Coronary artery (tissue), 2 donors: ENCODE measurements around the gene MYB.

ENCODE experiments used
- DNase-seq: peaks from one replicate; pipeline ENCODE4 v3.0.0-alpha.2; 2017; ENCODE audit warnings: low spot score
- H3K27ac ChIP-seq, 2 donors: fragments of 200-600 bp; sonication (generic); one replicate each; pipeline ENCODE4 v1.5.1; 2016 to 2019
- H3K4me3 ChIP-seq: fragments of 200-600 bp; sonication (generic); 2 replicates; pipeline ENCODE4 v1.5.1; 2016; ENCODE audit warnings: mild to moderate bottlenecking, moderate library complexity
- TF ChIP-seq, protein P1 (sequence below): fragments of 200-600 bp; sonication (generic); IDR thresholded peaks from one replicate; pipeline ENCODE4 v1.5.1; 2019; ENCODE audit warnings: antibody characterized with exemption

MYB gene

DNA sequence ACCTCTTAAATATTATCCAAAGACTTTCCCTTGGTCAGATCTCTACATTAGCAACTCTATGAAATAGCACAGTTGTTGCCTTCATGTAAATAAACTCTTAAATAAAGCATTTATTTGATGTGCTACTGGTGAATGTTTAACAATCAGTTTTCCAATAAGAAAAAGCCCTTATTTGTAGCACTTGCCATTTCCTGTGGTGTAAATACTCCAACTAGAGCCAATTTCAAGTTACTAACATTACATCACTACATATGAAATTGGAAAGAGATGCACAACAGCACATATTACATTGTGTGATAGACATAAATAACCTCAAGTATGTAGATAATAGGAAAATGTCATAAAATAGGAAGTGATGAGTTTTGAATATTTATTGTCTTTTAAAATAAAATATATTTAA lies 5.0 kb upstream of the MYB start:
- TF ChIP-seq, protein P1, sequence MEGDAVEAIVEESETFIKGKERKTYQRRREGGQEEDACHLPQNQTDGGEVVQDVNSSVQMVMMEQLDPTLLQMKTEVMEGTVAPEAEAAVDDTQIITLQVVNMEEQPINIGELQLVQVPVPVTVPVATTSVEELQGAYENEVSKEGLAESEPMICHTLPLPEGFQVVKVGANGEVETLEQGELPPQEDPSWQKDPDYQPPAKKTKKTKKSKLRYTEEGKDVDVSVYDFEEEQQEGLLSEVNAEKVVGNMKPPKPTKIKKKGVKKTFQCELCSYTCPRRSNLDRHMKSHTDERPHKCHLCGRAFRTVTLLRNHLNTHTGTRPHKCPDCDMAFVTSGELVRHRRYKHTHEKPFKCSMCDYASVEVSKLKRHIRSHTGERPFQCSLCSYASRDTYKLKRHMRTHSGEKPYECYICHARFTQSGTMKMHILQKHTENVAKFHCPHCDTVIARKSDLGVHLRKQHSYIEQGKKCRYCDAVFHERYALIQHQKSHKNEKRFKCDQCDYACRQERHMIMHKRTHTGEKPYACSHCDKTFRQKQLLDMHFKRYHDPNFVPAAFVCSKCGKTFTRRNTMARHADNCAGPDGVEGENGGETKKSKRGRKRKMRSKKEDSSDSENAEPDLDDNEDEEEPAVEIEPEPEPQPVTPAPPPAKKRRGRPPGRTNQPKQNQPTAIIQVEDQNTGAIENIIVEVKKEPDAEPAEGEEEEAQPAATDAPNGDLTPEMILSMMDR, result no peak
- H3K4me3 ChIP-seq, result no peak overlapping the region
- no peak for DNase-seq
- no peak overlapping the region for H3K27ac ChIP-seq

DNA sequence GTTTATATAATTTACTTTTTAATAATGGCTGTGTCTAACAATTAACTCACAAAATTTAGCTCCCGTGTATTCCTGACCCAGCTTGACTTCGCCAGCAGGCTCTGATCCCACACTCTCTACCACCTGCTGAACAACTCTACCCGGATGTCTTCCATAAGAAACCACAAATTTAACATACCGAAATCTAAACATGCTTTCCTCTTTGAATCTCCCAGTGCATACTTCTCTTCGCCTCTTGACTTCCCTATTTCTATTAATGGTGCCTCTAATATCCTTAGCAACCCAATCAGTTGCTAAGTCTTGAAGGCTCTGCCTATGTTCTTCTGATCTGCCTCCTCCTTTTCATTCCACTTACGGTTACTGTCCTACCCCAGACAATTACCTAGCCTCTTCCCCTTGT lies 4.6 kb upstream of the MYB start:
- no peak for DNase-seq
- H3K27ac ChIP-seq, result no peak overlapping the region
- TF ChIP-seq, protein P1, result no peak
- H3K4me3 ChIP-seq, result no peak overlapping the region

DNA sequence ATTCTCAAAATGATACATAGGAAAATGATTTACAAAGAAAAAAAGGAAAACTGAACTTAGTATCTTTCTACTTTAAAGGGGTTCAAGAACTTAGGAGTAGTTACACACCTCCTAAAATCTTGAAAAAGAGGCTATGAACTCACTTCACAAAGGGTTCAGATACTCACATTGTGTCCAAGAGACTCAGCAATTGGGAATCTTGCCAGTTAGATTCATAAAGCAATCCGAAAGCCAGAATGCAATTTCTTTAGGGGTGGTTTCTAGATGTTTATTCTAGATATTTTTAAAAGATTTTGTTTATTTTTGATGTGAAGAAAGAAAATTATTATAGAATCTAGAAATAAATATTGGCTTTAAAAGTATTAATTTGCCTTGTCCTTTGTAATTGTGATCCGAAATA lies 1.7 kb upstream of the MYB start:
- no peak overlapping the region for H3K4me3 ChIP-seq
- H3K27ac ChIP-seq, result no peak overlapping the region
- TF ChIP-seq, protein P1, result no peak
- no peak for DNase-seq

DNA sequence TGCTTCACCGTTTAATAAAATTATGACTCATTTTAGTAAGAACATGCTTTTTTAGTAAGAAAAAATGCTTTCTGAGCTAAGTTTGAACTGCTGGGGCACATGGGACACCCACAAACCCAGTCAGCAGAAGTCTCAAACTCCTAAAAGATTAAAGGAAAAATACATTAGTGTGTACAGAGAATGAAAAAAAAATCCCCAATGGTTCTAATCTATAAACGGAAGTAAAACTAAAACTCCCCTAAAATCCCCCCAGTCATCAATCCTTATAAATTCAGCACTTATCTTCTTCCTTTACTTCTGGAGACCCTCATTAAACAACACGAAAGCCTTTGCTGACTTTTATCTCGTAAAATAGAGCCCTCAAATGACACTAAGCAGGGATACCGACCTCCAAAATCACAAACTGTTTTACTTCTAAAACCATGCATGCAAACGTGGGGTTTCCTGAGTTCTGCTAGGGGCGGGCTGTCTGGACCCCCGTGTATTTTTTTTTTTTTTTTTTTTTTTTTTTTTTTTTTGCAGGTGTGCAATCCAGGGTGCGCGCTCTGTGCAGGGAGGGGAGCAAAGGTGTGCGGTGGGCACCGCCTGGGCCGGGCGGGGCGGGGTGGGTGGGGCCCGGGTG lies 1.1 kb upstream of the MYB start:
- H3K27ac ChIP-seq, result no peak overlapping the region

DNA sequence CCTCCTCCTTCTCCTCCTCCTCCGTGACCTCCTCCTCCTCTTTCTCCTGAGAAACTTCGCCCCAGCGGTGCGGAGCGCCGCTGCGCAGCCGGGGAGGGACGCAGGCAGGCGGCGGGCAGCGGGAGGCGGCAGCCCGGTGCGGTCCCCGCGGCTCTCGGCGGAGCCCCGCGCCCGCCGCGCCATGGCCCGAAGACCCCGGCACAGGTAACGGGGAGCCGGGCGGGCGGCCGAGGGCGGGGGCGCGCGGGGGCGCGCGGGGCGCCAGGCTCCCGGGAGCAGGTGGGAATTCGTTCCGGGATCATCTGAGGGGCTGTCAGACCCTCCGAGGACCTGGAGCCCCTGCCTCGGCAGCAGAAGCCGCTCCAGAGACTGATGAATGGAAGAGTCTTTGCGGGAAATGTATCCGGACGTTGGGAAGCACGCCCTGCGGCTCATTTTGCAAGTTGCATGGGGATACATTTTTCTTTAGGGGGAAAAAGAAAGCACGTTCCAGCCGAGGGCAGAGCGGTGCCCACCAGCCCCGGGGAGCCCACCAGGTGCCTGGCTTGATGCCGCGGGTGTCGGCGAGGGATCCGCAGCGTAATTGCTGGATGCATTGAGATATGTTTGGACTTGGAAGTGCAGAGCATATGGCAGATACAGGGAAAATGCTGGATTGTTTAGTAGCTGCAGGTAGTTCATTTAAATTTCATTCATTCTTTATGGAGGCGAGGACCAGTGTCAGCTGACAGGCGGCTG lies 394 bp downstream of the MYB start:
- no peak for DNase-seq
- H3K4me3 ChIP-seq, result peak overlapping the region; percentile 76
- H3K27ac ChIP-seq, result no peak overlapping the region

More for the DNA sequence above, 1.1 kb upstream of the MYB start:
- TF ChIP-seq, protein P1, result no peak
- peak overlapping the region; percentile 76 for H3K4me3 ChIP-seq
- no peak for DNase-seq

DNA sequence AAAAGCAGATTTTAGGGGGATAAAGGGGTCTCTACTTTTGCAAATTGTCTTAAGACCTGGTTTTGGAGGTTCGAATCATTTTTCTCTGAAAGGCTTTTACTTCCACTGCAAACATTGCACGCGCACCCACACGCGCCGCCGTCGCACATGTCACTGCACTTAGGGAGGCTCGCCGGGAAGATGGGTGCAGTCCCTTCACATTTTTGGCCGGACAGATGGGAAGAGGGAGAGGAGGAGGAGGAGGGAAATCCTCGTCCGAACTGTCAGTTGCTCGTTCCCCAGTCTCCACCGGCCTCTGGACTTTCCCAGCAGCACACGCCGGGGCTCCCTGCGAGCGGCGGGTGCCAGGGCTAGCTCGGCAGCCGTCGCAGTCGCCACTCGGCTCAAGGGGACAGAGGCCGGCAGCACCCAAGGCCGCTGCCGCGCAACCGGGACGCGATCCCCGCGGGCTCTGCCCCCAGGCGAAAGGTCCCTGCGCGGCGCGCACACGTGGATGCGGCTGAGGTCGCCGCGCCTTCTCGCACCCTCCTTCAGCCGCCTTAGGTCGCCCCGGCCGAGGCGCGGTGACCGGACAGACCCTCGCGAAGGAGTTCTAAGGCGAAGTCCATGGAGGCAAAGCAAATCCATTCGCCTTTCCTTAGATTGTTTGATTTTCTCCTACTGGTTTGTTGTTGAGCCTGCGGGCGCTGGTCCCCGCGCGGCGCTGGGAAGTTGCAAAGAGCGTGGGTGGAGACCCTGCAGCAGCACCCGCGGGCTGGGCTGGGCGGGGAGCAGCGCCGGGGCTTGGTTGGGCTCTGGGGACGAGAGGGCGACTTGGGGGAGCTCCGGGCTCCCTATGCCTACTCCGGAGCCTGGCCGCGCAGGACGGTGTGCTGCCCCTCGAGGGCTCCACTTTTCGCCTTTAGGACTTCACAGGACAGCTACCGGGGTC lies 1.2 kb downstream of the MYB start:
- Histone ChIP-seq H3K4me3 (peak overlapping the region; percentile 76), H3K27ac (no peak overlapping the region)
- TF ChIP-seq, protein P1, result no peak
- no peak for DNase-seq

More for the DNA sequence above, 394 bp downstream of the MYB start:
- TF ChIP-seq, protein P1, result no peak
